HEK293 (cell line): ENCODE results near the gene PIGN.

Experiments
- BCL11A ChIP-seq: fragments of 450-650 bp; formaldehyde crosslinking; IDR thresholded peaks from 2 replicates; pipeline ENCODE4 v1.5.1; 2016; ENCODE audit warnings: low read depth, missing biosample characterization, missing genetic modification characterization
- CTCF ChIP-seq: fragments of 450-650 bp; formaldehyde crosslinking; IDR thresholded peaks from 2 replicates; pipeline ENCODE4 v1.5.1; 2016; ENCODE audit warnings: missing biosample characterization, missing genetic modification characterization
- HOXA7 ChIP-seq: sonication (generic); formaldehyde crosslinking; IDR thresholded peaks from 2 replicates; pipeline ENCODE4 v1.8.1; 2022; ENCODE audit warnings: missing genetic modification reagents, borderline replicate concordance
- INSM2 ChIP-seq: fragments of 450-650 bp; formaldehyde crosslinking; IDR thresholded peaks from 2 replicates; pipeline ENCODE4 v1.5.1; 2016; ENCODE audit warnings: missing biosample characterization, missing genetic modification characterization
- ZNF585B ChIP-seq: fragments of 450-650 bp; formaldehyde crosslinking; IDR thresholded peaks from 2 replicates; pipeline ENCODE4 v1.5.1; 2016; ENCODE audit warnings: missing biosample characterization, missing genetic modification characterization

GRCh38 chr18:62089174-62089573 is 97.7 kb downstream of the PIGN start:
- TF ChIP-seq BCL11A (tag by site-specific recombination) (no peak), CTCF (tag by site-specific recombination) (no peak), HOXA7 (CRISPR knock-in tag) (no peak), ZNF585B (tag by site-specific recombination) (no peak), INSM2 (tag by site-specific recombination) (no peak)
